HCT116 (cell line): Measurements from ENCODE around the gene VEGFA. TPM values are rescaled to one million over a fixed set of nuclear protein-coding genes. Genes with fewer than 3 reads are reported as not detected.

ENCODE experiments used
- ATAC-seq: fragments of 200-7000 bp; cut with Tn5 transposase; 2 replicates; pipeline ENCODE4 v1.9.1; 2020; ENCODE audit warnings: mild to moderate bottlenecking, moderate library complexity
- BruUV-seq: library from RNA; stranded (reverse); fragments of 400-500 nt; replicated peaks from 2 replicates; lab custom pipeline; 2021; lab: Mats Ljungman, UMichigan
- CTCF ChIA-PET: fragments of 300-600 bp; sonication (Branson Sonifier 250); formaldehyde crosslinking; loops from one replicate; lab custom pipeline; 2021; ENCODE audit warnings: antibody characterized with exemption; lab: Charles Lee
- POLR2A ChIA-PET: fragments of 300-600, 350-600 bp; sonication (Branson Sonifier 250); formaldehyde crosslinking; loops from one replicate; lab custom pipeline; 2021; ENCODE audit warnings: antibody characterized with exemption; lab: Charles Lee
- RAD21 ChIA-PET, 2 experiments: fragments of 300-600 bp; sonication (Branson Sonifier 250); formaldehyde crosslinking; loops; one replicate each; lab custom pipeline; 2023; ENCODE audit warnings: low total read pairs in 2 of 2; ENCODE audit not compliant: uncharacterized antibody in 2 of 2, unreplicated experiment in 2 of 2, low non-redundant PET in 1 of 2; lab: Charles Lee
- DNase-seq: peaks from one replicate; pipeline ENCODE4 v3.0.0-alpha.2; 2010; ENCODE audit warnings: low read depth, low spot score
- H2AFZ ChIP-seq: fragments of 200-600 bp; shearing (Covaris generic), sonication (generic); 2 replicates; pipeline ENCODE4 v1.6.1; 2017; ENCODE audit warnings: low read depth, mixed run types, mixed read lengths, antibody characterized with exemption, low read length; ENCODE audit not compliant: poor library complexity, severe bottlenecking
- H3K27ac ChIP-seq: 2 replicates; pipeline ENCODE4 v1.5.1; 2012; ENCODE audit warnings: low read depth, low read length
- H3K27me3 ChIP-seq: fragments of 200-600 bp; sonication (generic); 2 replicates; pipeline ENCODE4 v1.6.1; 2016; ENCODE audit warnings: mixed run types, low read length, mixed read lengths; ENCODE audit not compliant: insufficient read depth
- H3K36me3 ChIP-seq, 2 experiments: fragments of 200-500 bp in 1 of 2; fragments of 200-600 bp in 1 of 2; sonication (Bioruptor generic) in 1 of 2; sonication (generic) in 1 of 2; 2 replicates each; pipeline versions ENCODE4 v1.5.1 to v1.6.1; 2014 to 2016; ENCODE audit warnings: low read length in 2 of 2, inconsistent platforms in 1 of 2, mixed read lengths in 1 of 2, mixed run types in 1 of 2; ENCODE audit not compliant: insufficient read depth in 2 of 2, control insufficient read depth in 1 of 2
- H3K4me1 ChIP-seq, 2 experiments: fragments of 200-600 bp in 1 of 2; sonication (generic) in 1 of 2; 2 replicates each; pipeline versions ENCODE4 v1.5.1 to v1.6.1; 2012 to 2017; ENCODE audit warnings: low read length in 2 of 2, inconsistent platforms in 1 of 2, mild to moderate bottlenecking in 1 of 2, mixed read lengths in 1 of 2, mixed run types in 1 of 2, moderate library complexity in 1 of 2; ENCODE audit not compliant: insufficient read depth in 2 of 2, control insufficient read depth in 1 of 2
- H3K4me2 ChIP-seq: fragments of 200-600 bp; sonication (generic); 2 replicates; pipeline ENCODE4 v1.6.1; 2017; ENCODE audit warnings: mixed run types, low read length, mixed read lengths
- H3K4me3 ChIP-seq, 2 experiments: fragments of 200-600 bp in 1 of 2; sonication (generic) in 1 of 2; replicated peaks in 1 of 2; 2 replicates each; pipeline ENCODE4 v1.5.1; 2011 to 2016; ENCODE audit warnings: low read length in 2 of 2, control low read depth in 1 of 2, low read depth in 1 of 2, mild to moderate bottlenecking in 1 of 2, mixed read lengths in 1 of 2, mixed run types in 1 of 2
- H3K79me2 ChIP-seq: fragments of 200-600 bp; sonication (generic); 2 replicates; pipeline ENCODE4 v1.6.1; 2017; ENCODE audit warnings: mild to moderate bottlenecking, mixed run types, low read length, moderate library complexity, mixed read lengths; ENCODE audit not compliant: insufficient read depth
- H3K9ac ChIP-seq: fragments of 200-600 bp; sonication (generic); 2 replicates; pipeline ENCODE4 v1.6.1; 2016; ENCODE audit warnings: low read length, mixed read lengths
- H3K9me2 ChIP-seq: fragments of 200-600 bp; sonication (generic), shearing (Covaris generic); 2 replicates; pipeline ENCODE4 v1.6.1; 2017; ENCODE audit warnings: mixed run types, mild to moderate bottlenecking, moderate library complexity; ENCODE audit not compliant: insufficient read depth
- H3K9me3 ChIP-seq, 2 experiments: fragments of 200-500 bp in 1 of 2; fragments of 200-600 bp in 1 of 2; sonication (Bioruptor generic) in 1 of 2; sonication (generic) in 1 of 2; 2 replicates each; pipeline ENCODE4 v1.6.1; 2014 to 2017; ENCODE audit warnings: low read length in 2 of 2, mixed read lengths in 2 of 2, inconsistent platforms in 1 of 2, low read depth in 1 of 2, mild to moderate bottlenecking in 1 of 2, mixed run types in 1 of 2, moderate library complexity in 1 of 2; ENCODE audit not compliant: control insufficient read depth in 1 of 2, insufficient read depth in 1 of 2
- H4K20me1 ChIP-seq: fragments of 200-600 bp; sonication (generic), shearing (Covaris generic); 2 replicates; pipeline ENCODE4 v1.6.1; 2017; ENCODE audit warnings: mixed run types, mild to moderate bottlenecking, moderate library complexity; ENCODE audit not compliant: insufficient read depth
- CBX3 ChIP-seq: IDR thresholded peaks from 2 replicates; pipeline ENCODE4 v1.6.1; 2012; ENCODE audit warnings: low read depth
- CEBPB ChIP-seq: IDR thresholded peaks from 2 replicates; pipeline ENCODE4 v1.6.1; 2012; ENCODE audit warnings: low read depth
- EGR1 ChIP-seq: IDR thresholded peaks from 2 replicates; pipeline ENCODE4 v1.6.1; 2012; ENCODE audit warnings: low read depth
- EZH2phosphoT487 ChIP-seq: fragments of 200-600 bp; IDR thresholded peaks from 2 replicates; pipeline ENCODE4 v1.6.1; 2018; ENCODE audit warnings: antibody characterized with exemption, borderline replicate concordance
- JUND ChIP-seq: IDR thresholded peaks from 2 replicates; pipeline ENCODE4 v1.6.1; 2012
- POLR2A ChIP-seq: IDR thresholded peaks from 2 replicates; pipeline ENCODE4 v1.7.0; 2011; ENCODE audit warnings: borderline replicate concordance; ENCODE audit not compliant: insufficient read depth, insufficient read length; ENCODE audit errors: extremely low read depth
- RAD21 ChIP-seq: IDR thresholded peaks from 2 replicates; pipeline ENCODE4 v1.6.1; 2012; ENCODE audit warnings: low read depth, mild to moderate bottlenecking
- SIN3A ChIP-seq: IDR thresholded peaks from 2 replicates; pipeline ENCODE4 v1.6.1; 2012; ENCODE audit warnings: low read depth
- TCF7L2 ChIP-seq: IDR thresholded peaks from 2 replicates; pipeline ENCODE4 v1.7.0; 2011; ENCODE audit warnings: borderline replicate concordance, inconsistent platforms; ENCODE audit not compliant: insufficient read depth, insufficient read length; ENCODE audit errors: extremely low read depth
- ZFX ChIP-seq: fragments of 450-650 bp; IDR thresholded peaks from 2 replicates; pipeline ENCODE4 v1.6.1; 2017
- ZNF274 ChIP-seq: fragments of 200-500 bp; sonication (Bioruptor generic); IDR thresholded peaks from 2 replicates; pipeline ENCODE4 v1.6.1; 2014; ENCODE audit warnings: mild to moderate bottlenecking, low read depth, low read length, inconsistent platforms
- intact Hi-C: fragments of 100-400 bp; cut with micrococcal nuclease; formaldehyde crosslinking; loops from 2 replicates; pipeline ENCODE4 v1.10.0; 2022
- total RNA-seq: library from RNA; stranded (reverse); gene quantifications from one replicate; pipeline ENCODE4 v1.2.1, GENCODE V29; 2021; ENCODE audit not compliant: unreplicated experiment
- TF ChIP-seq, protein P1 (sequence below): IDR thresholded peaks from 2 replicates; pipeline ENCODE4 v1.6.1; 2011; ENCODE audit warnings: mild to moderate bottlenecking, low read length, moderate library complexity; ENCODE audit not compliant: insufficient replicate concordance; ENCODE audit errors: extremely low read depth
- TF ChIP-seq, protein P2 (sequence below): IDR thresholded peaks from 2 replicates; pipeline ENCODE4 v1.6.1; 2012

Gene VEGFA
- total RNA-seq, 1 experiment from 2014 or later = 112 TPM

DNA sequence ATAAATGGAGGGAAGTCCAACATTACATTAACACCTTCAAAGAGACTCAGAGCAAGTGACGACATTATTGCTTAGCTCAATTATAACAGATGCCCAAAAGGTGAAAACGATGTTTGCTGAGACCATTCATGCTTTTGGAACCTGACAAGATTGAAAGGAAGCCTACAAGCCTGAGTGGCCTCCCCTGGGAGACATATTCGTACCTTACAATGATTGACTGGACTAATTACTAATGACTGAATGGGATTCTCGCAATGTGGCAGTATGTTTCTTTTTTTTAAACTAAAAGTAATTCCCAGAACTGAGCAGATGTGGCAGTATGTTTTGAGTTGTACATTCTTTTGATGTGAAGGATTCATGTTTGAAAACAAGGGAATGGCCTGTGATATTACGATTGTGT, 49.9 kb downstream of the VEGFA start:
- H3K4me2 ChIP-seq = no peak overlapping the region
- ChIA-PET POLR2A (no interaction called here), CTCF (no interaction called here), RAD21 (no interaction called here)
- H3K27me3 ChIP-seq = no peaks in the 10 kb centered on the region; the same call in 1 of the 2 replicates
- no peaks in the 10 kb centered on the region for H4K20me1 ChIP-seq
- peaks cover 3 to 14% of the 10 kb centered on the region in 2 experiments; a peak in 3 of 4 replicates for H3K4me1 ChIP-seq
- H3K4me3 ChIP-seq = no peak overlapping the region
- no peaks in the 10 kb centered on the region for H3K79me2 ChIP-seq
- no peak overlapping the region for H2AFZ ChIP-seq
- BruUV-seq = no TSS peak
- ATAC-seq (no peak), DNase-seq (no peak)
- no peaks in the 10 kb centered on the region for H3K9me3 ChIP-seq
- TF ChIP-seq, protein P1, sequence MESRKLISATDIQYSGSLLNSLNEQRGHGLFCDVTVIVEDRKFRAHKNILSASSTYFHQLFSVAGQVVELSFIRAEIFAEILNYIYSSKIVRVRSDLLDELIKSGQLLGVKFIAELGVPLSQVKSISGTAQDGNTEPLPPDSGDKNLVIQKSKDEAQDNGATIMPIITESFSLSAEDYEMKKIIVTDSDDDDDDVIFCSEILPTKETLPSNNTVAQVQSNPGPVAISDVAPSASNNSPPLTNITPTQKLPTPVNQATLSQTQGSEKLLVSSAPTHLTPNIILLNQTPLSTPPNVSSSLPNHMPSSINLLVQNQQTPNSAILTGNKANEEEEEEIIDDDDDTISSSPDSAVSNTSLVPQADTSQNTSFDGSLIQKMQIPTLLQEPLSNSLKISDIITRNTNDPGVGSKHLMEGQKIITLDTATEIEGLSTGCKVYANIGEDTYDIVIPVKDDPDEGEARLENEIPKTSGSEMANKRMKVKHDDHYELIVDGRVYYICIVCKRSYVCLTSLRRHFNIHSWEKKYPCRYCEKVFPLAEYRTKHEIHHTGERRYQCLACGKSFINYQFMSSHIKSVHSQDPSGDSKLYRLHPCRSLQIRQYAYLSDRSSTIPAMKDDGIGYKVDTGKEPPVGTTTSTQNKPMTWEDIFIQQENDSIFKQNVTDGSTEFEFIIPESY = no peak
- no peak for TF ChIP-seq EZH2phosphoT487
- no peak for TF ChIP-seq POLR2A
- no peak for TF ChIP-seq SIN3A
- TF ChIP-seq CEBPB = no peak
- TF ChIP-seq, protein P2, sequence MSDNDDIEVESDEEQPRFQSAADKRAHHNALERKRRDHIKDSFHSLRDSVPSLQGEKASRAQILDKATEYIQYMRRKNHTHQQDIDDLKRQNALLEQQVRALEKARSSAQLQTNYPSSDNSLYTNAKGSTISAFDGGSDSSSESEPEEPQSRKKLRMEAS = no peak
- no peak overlapping the region for H3K27ac ChIP-seq
- no peaks in the 10 kb centered on the region for H3K36me3 ChIP-seq
- intact Hi-C loops = no loop called here
- H3K9ac ChIP-seq = no peak overlapping the region
- H3K9me2 ChIP-seq = no peaks in the 10 kb centered on the region

DNA sequence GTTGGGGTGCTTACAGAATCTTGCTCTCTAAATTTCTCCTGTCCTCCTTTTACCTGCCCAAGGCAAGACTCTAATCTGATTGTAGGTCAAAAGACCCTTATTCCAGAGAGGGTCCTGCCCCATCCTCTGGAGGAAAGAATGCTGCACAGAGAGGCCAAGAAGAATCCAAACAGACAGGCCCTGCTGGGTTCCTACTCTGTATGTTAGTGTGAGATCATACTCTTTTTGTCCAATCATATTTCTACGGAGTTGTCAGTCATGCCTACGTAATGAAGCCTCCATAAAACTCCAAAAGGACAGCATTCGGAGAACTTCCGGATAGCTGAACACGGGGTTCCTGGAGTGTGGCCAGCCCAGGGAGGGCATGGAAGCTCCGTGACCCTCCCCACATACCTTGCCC, 50.5 kb downstream of the VEGFA start:
- RAD21 ChIA-PET = no interaction called here
- no peak overlapping the region for H3K4me2 ChIP-seq
- H3K4me3 ChIP-seq = no peak overlapping the region
- H3K9me2 ChIP-seq = no peaks in the 10 kb centered on the region
- H3K9ac ChIP-seq = no peak overlapping the region
- no peaks in the 10 kb centered on the region for H3K9me3 ChIP-seq
- BruUV-seq = no TSS peak
- ATAC-seq (no peak), DNase-seq (no peak)
- no peak overlapping the region for H2AFZ ChIP-seq
- intact Hi-C loops = no loop called here
- H3K4me1 ChIP-seq = peaks cover 3 to 11% of the 10 kb centered on the region in 2 experiments; a peak in 3 of 4 replicates
- no peaks in the 10 kb centered on the region; the same call in 1 of the 2 replicates for H3K27me3 ChIP-seq
- POLR2A ChIA-PET = no interaction called here
- no peaks in the 10 kb centered on the region for H3K79me2 ChIP-seq
- H4K20me1 ChIP-seq = no peaks in the 10 kb centered on the region
- CTCF ChIA-PET = no interaction called here
- TF ChIP-seq CBX3 (no peak), TCF7L2 (no peak), POLR2A (no peak), ZFX (no peak), SIN3A (no peak), EZH2phosphoT487 (no peak), RAD21 (no peak), EGR1 (no peak), ZNF274 (no peak), JUND (no peak)
- TF ChIP-seq, protein P2 = no peak
- H3K27ac ChIP-seq = no peak overlapping the region
- no peaks in the 10 kb centered on the region for H3K36me3 ChIP-seq
